Endothelial cell of umbilical vein (primary cell): ENCODE data around the gene HUNK. TPM values are rescaled to one million over a fixed set of nuclear protein-coding genes. Genes with fewer than 3 reads are reported as not detected.

ENCODE experiments used
- BruUV-seq: library from RNA; stranded (reverse); fragments of 400-500 nt; replicated peaks from 2 replicates; lab custom pipeline; 2021; lab: Mats Ljungman, UMichigan
- CTCF ChIA-PET: fragments of 300-600, 350-600 bp; sonication (Branson Sonifier 250); formaldehyde crosslinking; loops from one replicate; lab custom pipeline; 2021; ENCODE audit warnings: antibody characterized with exemption, inconsistent platforms; lab: Charles Lee
- POLR2A ChIA-PET: fragments of 300-600, 350-600 bp; sonication (Branson Sonifier 250); formaldehyde crosslinking; loops from one replicate; lab custom pipeline; 2021; ENCODE audit warnings: antibody characterized with exemption, inconsistent platforms; lab: Charles Lee
- DNase-seq: peaks from one replicate; pipeline ENCODE4 v3.0.0-alpha.2; 2011; ENCODE audit warnings: low read depth, low spot score
- FAIRE-seq: peaks from 2 replicates; lab custom pipeline; 2011; peaks lifted over from hg19 to GRCh38; lab: Jason Lieb, UNC
- H2AFZ ChIP-seq: 2 replicates; pipeline ENCODE4 v1.6.0; 2012; ENCODE audit warnings: low read depth, low read length, control low read depth, inconsistent platforms
- H3K27ac ChIP-seq: 2 replicates; pipeline ENCODE4 v1.5.1; 2011; ENCODE audit warnings: low read depth, mild to moderate bottlenecking, control low read depth, low read length, moderate library complexity; ENCODE audit not compliant: insufficient read depth
- H3K27me3 ChIP-seq, 2 experiments: 2 replicates each; pipeline versions ENCODE4 v1.6.0 to v1.6.1; 2011; ENCODE audit warnings: low read length in 2 of 2, mixed read lengths in 1 of 2; ENCODE audit not compliant: control insufficient read depth in 2 of 2, insufficient read depth in 2 of 2
- H3K36me3 ChIP-seq, 2 experiments: 2 replicates in 1 of 2; 3 replicates in 1 of 2; pipeline ENCODE4 v1.5.1; 2011; ENCODE audit warnings: low read length in 2 of 2, mild to moderate bottlenecking in 1 of 2, moderate library complexity in 1 of 2; ENCODE audit not compliant: control insufficient read depth in 2 of 2, insufficient read depth in 2 of 2; ENCODE audit errors: extremely low read depth in 1 of 2
- H3K4me1 ChIP-seq: 3 replicates; pipeline ENCODE4 v1.5.1; 2011; ENCODE audit warnings: mild to moderate bottlenecking, low read length; ENCODE audit not compliant: control insufficient read depth, insufficient read depth; ENCODE audit errors: extremely low read depth
- H3K4me2 ChIP-seq: 2 replicates; pipeline ENCODE4 v1.6.1; 2011; ENCODE audit warnings: low read length, control low read depth, mixed read lengths; ENCODE audit not compliant: insufficient read depth
- H3K4me3 ChIP-seq, 3 experiments: fragments of 200-600 bp in 1 of 3; sonication (generic), shearing (Covaris generic) in 1 of 3; replicated peaks in 1 of 3; 2 replicates each; pipeline ENCODE4 v1.5.1; 2011 to 2016; ENCODE audit warnings: control low read depth in 3 of 3, low read length in 3 of 3, mild to moderate bottlenecking in 2 of 3, inconsistent platforms in 1 of 3, low read depth in 1 of 3, moderate library complexity in 1 of 3; ENCODE audit not compliant: insufficient read depth in 1 of 3
- H3K79me2 ChIP-seq: 2 replicates; pipeline ENCODE4 v1.6.0; 2012; ENCODE audit warnings: low read length, inconsistent platforms; ENCODE audit not compliant: control insufficient read depth, insufficient read depth
- H3K9ac ChIP-seq: replicated peaks from 2 replicates; pipeline ENCODE3; 2011; ENCODE audit warnings: low read length, control low read depth; ENCODE audit not compliant: insufficient read depth; ENCODE audit errors: extremely low read depth
- H3K9me1 ChIP-seq: replicated peaks from 3 replicates; pipeline ENCODE4 v1.6.0; 2011; ENCODE audit warnings: mild to moderate bottlenecking, low read length; ENCODE audit not compliant: control insufficient read depth, insufficient read depth; ENCODE audit errors: extremely low read depth
- H3K9me3 ChIP-seq: replicated peaks from 2 replicates; pipeline ENCODE4 v1.5.1; 2012; ENCODE audit warnings: low read length, inconsistent platforms; ENCODE audit not compliant: control insufficient read depth, insufficient read depth
- H4K20me1 ChIP-seq: replicated peaks from 2 replicates; pipeline ENCODE3; 2011; ENCODE audit warnings: mild to moderate bottlenecking, low read length; ENCODE audit not compliant: control insufficient read depth, insufficient read depth; ENCODE audit errors: extremely low read depth
- EZH2 ChIP-seq: IDR thresholded peaks from 2 replicates; pipeline ENCODE4 v1.6.1; 2012; ENCODE audit warnings: borderline replicate concordance, low read depth, mild to moderate bottlenecking, moderate library complexity, low read length, inconsistent platforms; ENCODE audit not compliant: severe bottlenecking
- FOS ChIP-seq: IDR thresholded peaks from 2 replicates; pipeline ENCODE4 v1.6.1; 2011; ENCODE audit warnings: mild to moderate bottlenecking, low read length, moderate library complexity, borderline replicate concordance; ENCODE audit not compliant: insufficient read depth
- GATA2 ChIP-seq: IDR thresholded peaks from 2 replicates; pipeline ENCODE4 v1.7.0; 2011; ENCODE audit warnings: low read depth, mild to moderate bottlenecking, moderate library complexity, mixed read lengths, low read length; ENCODE audit not compliant: insufficient read length, insufficient read depth
- JUN ChIP-seq: IDR thresholded peaks from 2 replicates; pipeline ENCODE4 v1.6.1; 2011; ENCODE audit warnings: borderline replicate concordance, low read depth; ENCODE audit not compliant: insufficient read length, insufficient read depth
- MYC ChIP-seq: IDR thresholded peaks from one replicate; pipeline ENCODE4 v1.6.1; 2011; ENCODE audit warnings: mild to moderate bottlenecking, low read depth, low read length
- POLR2A ChIP-seq: IDR thresholded peaks from 2 replicates; pipeline ENCODE4 v1.6.1; 2012; ENCODE audit warnings: low read depth, mild to moderate bottlenecking, control low read depth, low read length
- POLR2AphosphoS5 ChIP-seq: IDR thresholded peaks from 2 replicates; pipeline ENCODE4 v1.6.1; 2012; ENCODE audit warnings: low read depth, mild to moderate bottlenecking, control low read depth, low read length, moderate library complexity; ENCODE audit not compliant: insufficient read depth
- dilution Hi-C: fragments of 300-500 bp; cut with MboI; formaldehyde crosslinking; loops from one replicate; pipeline ENCODE4 v1.15.0; 2019; ENCODE audit warnings: low sequenced_read_pairs; ENCODE audit not compliant: extremely low pct_ligation_motif_present
- intact Hi-C: fragments of 100-400 bp; cut with micrococcal nuclease; formaldehyde crosslinking; loops from one replicate; pipeline ENCODE4 v1.10.0; 2022
- polyA plus RNA-seq, 4 experiments: library from polyadenylated mRNA; depleted of rRNA in 3 of 4; stranded (reverse) in 3 of 4; unstranded in 1 of 4; fragments of >200 nt; gene quantifications; 2 replicates each; pipeline versions ENCODE4 v1.2.1 to v1.2.3, GENCODE V29; 2011 to 2012; ENCODE audit warnings: missing spikeins in 1 of 4
- total RNA-seq: library from RNA; stranded (reverse); gene quantifications from 2 replicates; pipeline ENCODE4 v1.2.3, GENCODE V29; 2021
- TF ChIP-seq, protein P1 (sequence below): IDR thresholded peaks from 2 replicates; pipeline ENCODE4 v1.6.1; 2011; ENCODE audit not compliant: insufficient read depth, insufficient read length
- TF ChIP-seq, protein P2 (sequence below), 2 donors: IDR thresholded peaks; 1 replicate in 1 of 2; 2 replicates in 1 of 2; pipeline ENCODE4 v1.5.1; 2011; ENCODE audit warnings: low read length in 2 of 2, mild to moderate bottlenecking in 2 of 2, moderate library complexity in 2 of 2, control low read depth in 1 of 2, inconsistent platforms in 1 of 2, low read depth in 1 of 2; ENCODE audit not compliant: insufficient read depth in 1 of 2; ENCODE audit errors: extremely low read depth in 1 of 2

The HUNK gene
- total and polyA plus RNA-seq, 2 donors (not counting 3 experiments of a cell fraction or from before 2014, with no cell fraction given), result not detected

- DNase-seq, result no peak
- H3K9ac ChIP-seq, result no peak overlapping the region
- no TSS peak for BruUV-seq
- intact Hi-C loops, result no loop called here
- no peaks in the 10 kb centered on the region for H3K9me1 ChIP-seq
- no peak for TF ChIP-seq GATA2
- TF ChIP-seq, protein P1, sequence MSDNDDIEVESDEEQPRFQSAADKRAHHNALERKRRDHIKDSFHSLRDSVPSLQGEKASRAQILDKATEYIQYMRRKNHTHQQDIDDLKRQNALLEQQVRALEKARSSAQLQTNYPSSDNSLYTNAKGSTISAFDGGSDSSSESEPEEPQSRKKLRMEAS, result no peak
- no peak for TF ChIP-seq JUN
- TF ChIP-seq POLR2A, result no peak
- TF ChIP-seq, protein P2, sequence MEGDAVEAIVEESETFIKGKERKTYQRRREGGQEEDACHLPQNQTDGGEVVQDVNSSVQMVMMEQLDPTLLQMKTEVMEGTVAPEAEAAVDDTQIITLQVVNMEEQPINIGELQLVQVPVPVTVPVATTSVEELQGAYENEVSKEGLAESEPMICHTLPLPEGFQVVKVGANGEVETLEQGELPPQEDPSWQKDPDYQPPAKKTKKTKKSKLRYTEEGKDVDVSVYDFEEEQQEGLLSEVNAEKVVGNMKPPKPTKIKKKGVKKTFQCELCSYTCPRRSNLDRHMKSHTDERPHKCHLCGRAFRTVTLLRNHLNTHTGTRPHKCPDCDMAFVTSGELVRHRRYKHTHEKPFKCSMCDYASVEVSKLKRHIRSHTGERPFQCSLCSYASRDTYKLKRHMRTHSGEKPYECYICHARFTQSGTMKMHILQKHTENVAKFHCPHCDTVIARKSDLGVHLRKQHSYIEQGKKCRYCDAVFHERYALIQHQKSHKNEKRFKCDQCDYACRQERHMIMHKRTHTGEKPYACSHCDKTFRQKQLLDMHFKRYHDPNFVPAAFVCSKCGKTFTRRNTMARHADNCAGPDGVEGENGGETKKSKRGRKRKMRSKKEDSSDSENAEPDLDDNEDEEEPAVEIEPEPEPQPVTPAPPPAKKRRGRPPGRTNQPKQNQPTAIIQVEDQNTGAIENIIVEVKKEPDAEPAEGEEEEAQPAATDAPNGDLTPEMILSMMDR (IDR thresholded peaks at IDR 0.05; ENCODE audit: extremely low read depth in 1 of 2, insufficient read depth in 1 of 2, low read depth in 1 of 2, low read length in 2 of 2), result no peak
- no peak for TF ChIP-seq EZH2
- TF ChIP-seq MYC, result no peak
- TF ChIP-seq FOS, result no peak
- no peak for TF ChIP-seq POLR2AphosphoS5
- no peak overlapping the region for H3K27ac ChIP-seq
- no peaks in the 10 kb centered on the region for H3K9me3 ChIP-seq
- H2AFZ ChIP-seq, result no peak overlapping the region
- H3K4me2 ChIP-seq, result no peak overlapping the region
- no peaks in the 10 kb centered on the region for H3K79me2 ChIP-seq
- H3K36me3 ChIP-seq, result no peaks in the 10 kb centered on the region
- CTCF ChIA-PET, result interaction anchor here (0.7 kb wide), 1 partner anchor 96 kb away, joined by 3 read pairs; no protein-coding TSS in a partner anchor
- POLR2A ChIA-PET, result no interaction called here
- dilution Hi-C loops, result no loop called here
- FAIRE-seq, result no peak
- no peak overlapping the region for H3K4me3 ChIP-seq
- H3K4me1 ChIP-seq, result no peaks in the 10 kb centered on the region
- H3K27me3 ChIP-seq, result no peaks in the 10 kb centered on the region
- no peaks in the 10 kb centered on the region for H4K20me1 ChIP-seq
Measured at GRCh38 chr21:32048353-32048752, 175.5 kb downstream of the HUNK start.

Other genes starting within 250 kb of the HUNK start
- gene SOD1, start 213.3 kb upstream of the HUNK start, total RNA-seq, result 190 and 198 TPM in 2 replicates
- 197 and 268 TPM in 2 replicates for gene SOD1, start 213.3 kb upstream of the HUNK start, polyA plus RNA-seq
- 41.2 and 42.0 TPM in 2 replicates for gene SCAF4, start 140.9 kb upstream of the HUNK start, total RNA-seq
- 11.4 and 12.2 TPM in 2 replicates for gene SCAF4, start 140.9 kb upstream of the HUNK start, polyA plus RNA-seq